Measurements from ENCODE around the gene TRIM3.

Gene TRIM3

DNA sequence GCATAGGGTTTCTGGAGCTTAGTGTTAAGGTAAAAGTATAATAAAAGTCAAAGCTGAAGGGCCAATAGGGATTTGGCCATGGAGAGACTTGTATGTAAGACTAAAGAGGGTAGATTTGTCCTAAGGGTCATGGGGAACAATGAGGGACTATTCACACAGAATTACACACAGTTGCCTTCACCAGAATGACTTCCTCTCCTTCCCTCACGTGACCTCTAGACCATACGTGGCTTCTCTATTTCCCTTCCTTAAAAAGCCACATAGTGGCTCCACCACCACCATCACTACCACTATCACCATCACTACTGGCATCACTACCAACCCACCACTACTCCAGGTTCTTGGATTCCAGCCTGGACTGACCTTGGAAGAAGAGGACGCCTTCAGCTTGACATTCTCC, 35.7 kb downstream of the TRIM3 start:
- no peak for DNase-seq (ENCODE audit: low spot score)

DNA sequence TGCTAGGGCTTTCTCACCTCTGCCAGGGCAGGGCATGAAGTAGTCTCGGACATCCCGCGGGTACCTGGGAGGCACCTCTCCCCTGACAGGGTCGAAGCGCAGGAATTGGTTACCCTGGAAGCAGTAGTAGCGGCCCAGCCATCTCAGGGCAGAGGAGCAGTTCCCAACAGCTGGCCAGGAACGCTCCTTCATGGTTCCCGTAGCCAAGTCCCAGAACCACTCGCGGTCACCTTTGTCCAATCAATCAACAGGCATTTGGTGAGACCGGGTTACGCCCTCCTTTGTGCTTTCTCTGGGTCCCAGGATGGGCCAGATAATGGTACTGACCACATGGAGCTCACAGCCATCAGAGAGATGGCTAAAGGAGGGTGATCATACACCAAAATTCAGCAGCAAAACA, 36.3 kb downstream of the TRIM3 start:
- DNase-seq (ENCODE audit: low spot score), result no peak

DNA sequence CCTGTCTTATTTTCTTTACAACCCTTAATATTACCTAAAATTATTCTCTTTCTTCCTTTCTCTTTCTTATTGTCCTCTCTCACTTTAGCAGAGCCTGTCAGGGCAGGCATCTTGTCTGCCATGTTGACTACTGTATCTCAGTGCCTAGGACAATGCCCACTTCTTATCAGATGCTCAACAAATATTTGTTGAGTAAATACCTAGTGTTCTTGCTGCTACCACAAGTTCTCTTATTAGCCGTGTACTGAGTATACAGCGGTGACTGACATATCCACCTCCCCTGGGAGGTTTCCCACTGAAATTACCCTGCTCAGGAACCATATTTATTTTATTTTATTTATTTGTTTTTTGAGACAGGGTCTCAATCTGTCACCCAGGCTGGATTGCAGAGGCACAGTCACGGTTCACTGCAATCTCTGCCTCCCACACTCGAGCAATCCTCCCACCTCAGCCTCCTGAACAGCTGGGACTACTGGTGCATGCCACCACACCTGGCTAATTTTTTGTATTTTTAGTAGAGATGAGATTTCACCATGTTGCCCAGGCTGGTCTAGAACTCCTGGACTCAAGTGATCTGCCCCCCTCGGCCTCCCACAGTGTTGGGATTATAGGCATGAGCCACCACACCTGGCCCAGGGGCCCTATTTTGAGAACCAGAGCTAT, 39.6 kb downstream of the TRIM3 start:
- DNase-seq (ENCODE audit: low spot score), result no peak

DNA sequence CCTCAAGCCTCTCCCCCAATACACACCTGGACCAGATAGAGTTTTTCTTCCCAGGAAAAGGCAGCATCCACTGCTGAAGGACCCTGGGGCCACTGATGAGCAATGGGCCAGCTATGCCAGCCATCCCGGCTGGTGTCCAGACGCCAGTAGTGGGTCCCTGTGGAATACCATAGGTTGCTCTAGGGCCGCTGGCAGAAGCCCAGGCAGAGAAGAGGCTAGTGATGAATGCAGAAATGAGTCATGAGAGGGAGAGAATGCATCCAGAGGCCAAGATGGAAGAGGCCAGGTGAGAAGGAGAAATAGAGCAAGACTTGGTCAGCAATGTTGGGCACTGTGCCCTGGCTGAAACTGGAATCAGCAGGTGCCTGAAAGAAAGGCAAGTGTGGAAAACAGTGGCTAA, 41.9 kb downstream of the TRIM3 start:
- peak; percentile 93 for DNase-seq (ENCODE audit: low spot score)

DNA sequence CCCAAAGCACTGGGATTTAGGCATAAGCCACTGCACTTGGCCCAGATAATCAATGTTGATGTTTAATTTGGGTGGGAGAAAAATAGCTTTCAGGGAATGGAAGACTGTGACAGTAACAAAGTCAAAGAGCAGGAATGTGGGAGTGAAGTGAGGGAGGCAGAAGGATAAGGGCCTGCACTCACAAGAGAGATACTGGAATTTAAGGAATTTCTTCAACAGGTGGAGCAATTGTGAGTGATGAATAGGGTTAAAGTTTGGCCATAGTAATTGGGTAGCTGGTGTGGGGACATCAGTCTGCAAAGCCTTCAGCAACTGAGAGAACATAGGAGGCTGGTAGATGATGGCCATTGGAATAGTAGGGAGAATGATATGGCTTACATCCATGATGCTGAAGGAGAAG, 46.2 kb downstream of the TRIM3 start:
- no peak for DNase-seq (ENCODE audit: low spot score)

DNA sequence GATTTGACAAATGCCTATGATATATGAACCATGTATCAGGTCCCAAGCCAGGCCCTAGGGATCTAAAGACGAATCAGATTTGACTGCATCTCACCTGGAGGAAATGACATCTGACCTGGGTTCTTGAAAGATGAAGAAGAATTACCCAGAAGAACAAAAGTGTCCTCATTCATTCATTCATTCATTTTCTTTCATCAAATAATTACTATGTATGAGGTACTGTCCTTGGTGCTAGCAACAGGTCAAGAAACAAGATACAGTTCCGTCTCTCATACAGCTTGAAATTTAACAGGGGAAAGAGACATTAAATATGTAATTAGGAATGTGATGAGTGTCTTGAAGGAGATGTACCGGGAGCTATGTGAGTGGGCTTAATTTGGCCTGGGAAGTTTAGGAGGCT, 53.1 kb downstream of the TRIM3 start:
- DNase-seq (ENCODE audit: low spot score), result no peak

DNA sequence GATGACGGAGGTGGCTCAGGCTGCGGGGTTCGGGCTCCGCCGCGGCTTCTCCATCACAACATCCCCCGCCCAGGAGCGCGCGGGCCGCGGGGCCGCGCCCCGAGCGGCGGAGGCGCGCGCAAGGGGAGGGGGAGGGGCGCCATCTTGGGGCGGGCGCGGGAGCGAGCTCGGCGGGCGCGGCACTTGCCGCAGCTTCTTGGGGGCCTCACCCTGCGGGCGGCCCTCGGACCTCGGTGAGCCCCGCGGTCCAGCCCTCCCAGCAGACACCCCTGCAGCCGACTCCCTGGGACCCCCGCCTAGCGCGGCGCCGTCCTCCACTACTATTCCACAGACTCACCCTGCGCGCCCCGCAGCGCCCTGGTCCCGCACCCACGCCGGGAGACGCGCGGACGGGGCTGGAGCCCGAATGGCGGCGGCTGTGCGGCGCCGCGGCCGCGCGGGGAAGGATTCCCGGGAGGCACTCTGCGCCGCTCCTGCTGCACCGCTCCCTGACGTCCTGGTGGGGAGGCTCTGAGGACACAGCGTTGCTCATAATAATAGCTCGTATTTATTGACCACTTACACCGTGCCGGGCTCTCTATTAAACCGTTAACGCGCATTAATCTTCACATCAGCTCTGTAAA, 54.6 kb downstream of the TRIM3 start, which contains the start of gene APBB1:
Gene APBB1, minus strand, starts transcription at position 86 of the 623 bp plus-strand sequence. CDS start 7,747 bp downstream, outside the sequence.
- DNase-seq (ENCODE audit: low spot score), result peak; percentile 82

DNA sequence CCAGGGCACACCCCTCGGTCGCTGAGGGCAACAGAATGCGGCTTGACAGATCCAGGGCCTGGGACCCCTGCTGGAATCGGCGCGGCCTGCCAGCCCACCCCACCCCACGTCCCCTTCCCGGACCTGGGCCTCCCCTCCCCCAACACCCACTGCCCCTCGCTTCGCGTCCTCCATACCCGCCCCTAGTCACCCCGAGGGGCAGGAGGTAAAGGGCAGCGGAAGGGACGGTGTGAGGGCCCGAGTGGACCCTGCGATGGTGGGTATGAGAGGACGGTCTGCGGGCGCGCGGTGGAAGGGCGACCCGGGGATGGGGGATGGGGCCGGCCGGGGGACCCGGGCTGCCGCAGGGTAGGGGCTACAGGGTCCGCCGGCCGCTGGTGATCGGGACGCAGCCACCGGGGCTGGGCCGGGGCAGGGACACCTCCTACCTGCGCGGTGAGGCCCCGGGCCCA, 55.2 kb downstream of the TRIM3 start:
- DNase-seq (ENCODE audit: low spot score), result no peak

DNA sequence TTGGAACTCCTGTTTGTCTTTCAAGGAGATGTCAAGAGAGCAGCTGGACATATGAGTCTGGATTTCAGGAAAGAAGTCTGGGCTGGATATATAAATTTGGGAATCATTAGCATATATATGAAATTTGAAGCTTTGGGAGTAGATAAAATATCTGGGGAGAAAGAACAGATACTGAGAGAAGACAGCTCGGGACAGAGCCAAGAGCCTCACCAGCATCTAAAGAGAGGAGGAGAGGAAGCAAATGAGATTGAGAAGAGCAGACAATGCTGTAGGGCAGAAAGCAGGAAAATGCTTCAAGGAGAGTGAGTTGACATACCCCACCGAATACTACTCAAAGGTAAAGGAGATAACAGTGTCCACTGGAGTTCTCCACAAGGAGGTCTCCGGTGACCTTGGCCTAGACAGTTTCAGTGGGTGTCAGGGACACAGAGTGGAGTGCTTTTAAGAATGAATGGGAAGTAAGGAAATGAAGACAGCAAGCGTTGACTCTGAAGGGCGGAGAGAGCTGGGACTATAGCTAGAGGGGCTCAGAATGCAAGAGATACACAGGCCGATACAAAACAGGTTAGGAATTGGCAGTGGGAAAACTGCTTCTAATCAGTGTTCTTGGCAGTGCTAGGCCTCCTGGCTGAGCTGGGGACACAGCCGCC, 55.7 kb downstream of the TRIM3 start:
- DNase-seq (ENCODE audit: low spot score), result no peak

DNA sequence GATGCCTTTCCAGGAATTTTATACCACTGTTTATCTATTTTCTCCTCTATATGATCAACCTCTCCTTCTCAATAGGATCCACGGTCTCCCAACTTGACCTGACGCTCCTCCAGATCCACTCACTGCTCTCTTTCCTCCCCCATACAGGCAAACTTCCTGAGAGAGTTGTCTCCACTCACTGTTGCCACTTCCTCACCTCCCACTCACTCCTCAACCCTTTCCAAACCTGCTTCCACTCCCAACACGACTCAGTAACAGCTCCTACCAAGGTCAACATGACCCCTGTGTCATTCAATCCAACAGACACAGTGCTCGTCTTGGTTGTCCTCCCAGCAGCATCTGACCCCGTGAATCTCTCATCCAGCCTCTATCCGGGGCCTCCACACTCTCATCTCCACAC, 57.9 kb downstream of the TRIM3 start:
- no peak for DNase-seq (ENCODE audit: low spot score)

DNA sequence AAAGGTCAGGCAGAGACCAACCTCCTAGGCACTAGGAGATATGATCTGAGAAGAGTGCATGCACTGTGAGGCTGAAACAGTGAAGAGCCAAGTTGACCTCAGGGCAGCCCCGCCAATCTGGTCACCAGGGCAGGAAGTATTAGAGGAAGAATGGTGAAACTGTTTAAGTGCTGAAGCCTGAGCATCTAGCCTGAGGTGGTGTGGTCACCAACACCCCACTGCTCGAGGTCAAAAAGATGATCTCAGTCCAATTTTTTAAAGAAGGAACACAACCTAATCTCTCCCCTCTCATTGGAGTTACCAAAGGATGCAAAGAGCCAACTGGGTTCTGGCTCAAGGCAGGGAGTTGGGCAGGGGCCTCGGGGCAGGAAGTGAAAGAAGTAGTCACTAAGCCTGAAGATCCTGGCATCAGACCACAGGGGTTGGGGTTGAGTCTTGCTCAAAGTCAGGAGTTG, 58.8 kb downstream of the TRIM3 start:
- DNase-seq (ENCODE audit: low spot score), result no peak

DNA sequence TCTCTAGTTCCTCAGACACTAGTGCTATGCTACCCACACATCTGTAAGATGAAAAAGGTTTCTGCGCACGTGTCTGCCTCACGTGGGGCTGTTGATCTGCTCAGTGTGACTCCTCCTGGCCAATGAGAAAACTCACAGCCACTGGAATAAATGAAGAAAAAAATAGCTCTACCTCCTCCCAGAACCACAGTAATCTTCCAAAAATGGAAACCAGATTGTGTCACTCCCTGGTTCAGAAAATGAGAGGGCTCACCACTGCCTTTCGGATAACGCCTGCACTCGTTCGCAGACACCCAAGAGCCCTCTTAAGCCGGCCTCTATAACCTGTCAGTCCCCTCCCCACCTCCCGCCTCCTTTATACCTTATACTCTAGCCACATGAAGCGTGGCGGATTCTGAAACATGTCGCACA, 59.9 kb downstream of the TRIM3 start:
- peak; percentile 72 for DNase-seq (ENCODE audit: low spot score)

DNA sequence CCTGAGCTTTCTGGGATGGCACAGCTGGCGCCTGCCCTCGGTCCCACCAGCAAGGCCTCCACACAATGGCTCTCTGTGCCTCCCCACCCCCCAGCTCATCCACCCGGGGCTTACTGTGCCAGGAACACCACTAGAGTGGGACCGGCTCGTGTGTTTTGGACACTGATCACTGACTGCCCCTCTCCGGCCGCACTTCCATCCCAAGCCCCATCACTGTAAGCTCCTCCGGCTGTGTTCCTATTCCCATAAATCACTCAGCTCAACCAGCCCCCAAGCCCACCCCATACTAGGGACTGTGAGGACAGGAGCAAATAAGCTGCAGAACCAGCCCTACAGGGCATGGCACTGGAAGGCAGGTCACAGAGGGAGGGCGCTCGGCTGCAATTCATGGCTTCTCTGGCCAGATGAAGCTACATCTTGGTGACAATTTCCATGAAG, 62.1 kb downstream of the TRIM3 start:
- no peak for DNase-seq (ENCODE audit: low spot score)

DNA sequence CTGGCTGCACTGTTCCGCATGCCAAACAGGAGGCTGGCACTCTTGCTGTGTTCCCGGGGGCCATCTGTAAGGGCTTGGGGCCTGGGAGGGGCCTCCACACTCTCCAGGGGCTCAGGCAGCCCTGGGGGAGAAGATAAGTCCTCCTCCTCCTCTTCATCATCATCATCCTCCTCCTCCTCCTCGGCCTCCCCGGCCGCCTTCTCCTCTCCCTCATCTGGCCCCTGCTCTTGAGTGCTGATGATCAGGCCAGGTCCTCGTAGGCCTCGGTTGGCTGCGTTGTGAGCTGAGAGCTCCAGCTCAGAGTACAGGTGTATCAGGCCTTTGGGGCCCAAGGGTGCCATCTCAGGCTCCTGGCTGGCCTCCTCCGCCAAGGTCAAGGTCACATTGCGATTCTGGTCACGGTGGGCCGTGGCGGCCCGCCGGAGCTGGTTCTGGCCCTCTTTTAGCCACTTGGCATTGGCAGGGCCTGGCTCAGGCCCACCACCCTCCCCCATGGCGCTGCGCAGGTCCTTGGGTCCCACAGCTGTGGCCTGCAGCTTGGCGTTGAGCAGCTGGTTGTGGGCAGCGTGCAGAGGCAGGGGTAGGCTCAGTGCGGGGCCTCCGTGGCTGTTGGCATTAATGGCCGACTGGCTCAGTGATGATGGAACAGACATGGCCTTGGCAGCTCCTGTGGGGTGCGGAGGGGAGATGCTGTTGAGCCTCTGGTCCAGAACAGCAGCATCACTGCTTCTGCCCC, 62.9 kb downstream of the TRIM3 start:
- DNase-seq (ENCODE audit: low spot score), result no peak

DNA sequence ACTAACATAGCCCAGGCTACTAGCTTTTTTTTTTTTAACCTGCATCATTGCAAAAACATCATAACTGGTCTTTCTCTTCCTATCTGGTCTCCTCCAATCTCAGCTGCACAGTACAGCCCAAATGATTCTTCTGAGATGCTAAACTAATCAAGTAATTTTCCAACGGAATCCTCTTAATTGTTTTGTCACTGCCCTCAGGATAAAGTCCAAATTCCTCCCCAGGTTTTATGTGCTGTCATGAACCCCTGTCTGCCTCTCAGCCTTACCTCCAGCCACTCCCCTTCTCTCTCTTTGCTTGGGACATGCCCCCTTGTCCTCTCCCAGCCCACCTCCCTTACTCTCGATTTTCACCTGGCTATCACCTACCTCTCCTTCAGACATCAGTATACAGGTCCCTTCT, 67.4 kb downstream of the TRIM3 start:
- DNase-seq (ENCODE audit: low spot score), result no peak

DNA sequence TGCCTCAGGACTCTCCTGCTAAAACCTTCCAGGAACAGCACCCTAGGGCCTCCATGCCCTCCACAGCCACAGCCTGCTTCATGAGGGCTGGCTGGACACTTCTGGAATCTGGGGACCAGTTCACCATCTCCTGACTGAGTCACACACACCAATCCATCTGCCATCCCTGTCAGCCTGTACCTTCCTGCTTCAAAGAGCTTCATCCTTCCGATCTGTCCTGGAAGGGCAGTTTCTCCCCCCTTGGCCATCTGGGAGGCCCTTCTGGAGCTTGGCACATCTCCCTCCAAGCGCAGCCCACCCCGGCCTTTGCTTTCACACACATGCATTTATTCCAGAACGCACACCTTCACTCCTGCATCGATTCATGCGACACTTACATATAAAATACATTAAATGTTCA, 67.9 kb downstream of the TRIM3 start:
- no peak for DNase-seq (ENCODE audit: low spot score)

DNA sequence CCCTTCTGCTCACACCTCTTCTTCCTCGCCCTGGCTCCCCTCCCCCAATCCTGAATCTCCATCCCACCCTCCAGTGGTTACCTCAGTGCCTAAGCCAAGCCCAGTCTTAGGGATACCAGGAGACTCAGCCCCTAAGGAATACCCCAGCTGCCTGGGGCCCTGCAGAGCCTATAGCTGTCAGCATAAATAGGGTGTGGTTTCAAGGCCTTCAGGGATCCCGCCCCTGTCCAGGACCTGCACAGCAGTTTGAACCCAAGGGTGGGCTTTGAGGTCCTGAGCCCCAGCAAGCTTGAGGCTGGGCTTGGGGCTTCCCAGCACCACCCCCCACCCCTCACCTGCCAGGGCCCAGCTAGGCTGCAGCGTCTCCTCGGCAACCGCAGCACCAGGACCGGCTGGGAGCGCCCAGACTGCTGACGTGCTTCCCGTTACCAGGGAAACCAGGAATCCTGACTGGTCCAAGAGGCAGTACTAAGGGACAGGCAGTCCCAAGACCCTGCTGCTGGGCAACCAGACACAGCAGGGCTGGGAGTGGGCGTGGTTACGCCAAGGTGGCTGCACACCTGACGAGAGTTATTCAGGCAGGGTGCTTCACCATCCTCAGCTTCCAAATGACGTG, 68.6 kb downstream of the TRIM3 start:
- no peak for DNase-seq (ENCODE audit: low spot score)

DNA sequence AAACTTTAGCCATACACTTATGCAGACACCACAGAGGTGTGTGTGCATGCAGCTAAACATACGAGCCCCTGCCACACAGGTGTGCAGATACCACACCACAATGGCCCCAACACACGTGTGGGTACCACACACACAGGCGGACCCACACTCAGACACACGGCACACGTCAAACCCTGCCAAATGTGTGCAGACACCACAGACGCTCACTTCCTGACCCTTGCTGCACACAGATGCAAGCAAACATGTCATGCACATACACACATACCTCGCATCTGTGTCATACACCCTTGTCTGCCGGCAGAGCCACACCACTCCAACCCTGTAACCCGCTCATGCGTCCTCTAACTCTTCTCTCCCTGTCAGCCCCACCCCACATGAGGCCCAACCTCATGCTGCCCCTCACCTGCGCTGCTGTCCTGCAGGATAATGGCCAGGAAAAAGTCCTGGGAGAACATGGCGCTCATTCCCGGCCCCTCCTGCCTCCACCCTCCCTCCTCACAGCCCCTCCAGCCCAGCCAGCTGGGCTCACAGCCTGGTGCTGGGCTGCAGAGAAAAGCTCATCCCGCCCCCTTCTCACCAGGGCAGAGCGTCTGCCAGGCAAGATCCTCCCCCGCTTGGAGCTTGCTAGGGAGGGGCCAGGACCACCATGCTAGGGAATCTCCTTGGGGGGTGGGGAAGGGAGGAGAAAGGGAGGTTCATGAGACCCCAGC, 69.2 kb downstream of the TRIM3 start:
- DNase-seq (ENCODE audit: low spot score), result peak; percentile 47

DNA sequence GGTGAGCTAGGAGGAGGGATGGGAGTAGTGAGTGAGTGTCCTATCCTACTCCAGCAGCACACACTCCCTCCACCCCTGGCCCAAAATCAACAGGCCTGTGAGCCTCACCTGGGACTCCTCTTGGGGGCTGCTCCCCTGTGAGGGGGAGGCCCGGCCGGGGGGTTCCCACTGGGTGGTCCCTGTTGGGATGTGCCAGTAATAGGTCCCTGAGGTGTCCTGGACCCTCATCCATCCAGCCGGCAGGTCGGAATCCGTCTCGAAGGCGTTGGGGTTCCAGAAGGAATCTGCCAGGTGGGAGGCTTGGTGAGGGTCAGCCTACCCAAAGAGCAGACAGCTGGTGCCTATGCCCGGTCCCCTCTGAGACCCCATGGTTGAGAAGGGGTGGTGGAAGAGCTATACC, 70.2 kb downstream of the TRIM3 start:
- DNase-seq (ENCODE audit: low spot score), result no peak

DNA sequence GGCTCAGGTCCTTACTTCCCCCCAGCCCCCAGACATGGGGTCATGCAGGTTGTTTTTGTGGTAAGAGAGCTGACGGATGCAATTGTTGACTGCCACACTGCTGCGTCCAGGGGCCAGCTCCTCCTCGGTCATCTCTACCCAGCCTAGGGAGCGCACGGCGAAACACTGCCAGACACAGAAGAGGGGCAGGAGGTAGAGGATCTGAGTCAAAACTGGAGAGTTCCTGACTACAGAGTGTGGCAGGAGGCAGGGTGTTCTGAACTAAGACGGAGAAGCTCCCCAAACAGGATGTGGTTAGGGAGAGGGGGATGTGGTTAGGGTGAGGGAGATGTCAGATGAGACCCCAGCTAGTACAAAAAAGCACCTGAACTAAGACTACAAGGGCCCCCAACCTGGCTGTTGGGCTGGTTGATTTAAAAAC, 71.2 kb downstream of the TRIM3 start:
- DNase-seq (ENCODE audit: low spot score), result no peak

DNA sequence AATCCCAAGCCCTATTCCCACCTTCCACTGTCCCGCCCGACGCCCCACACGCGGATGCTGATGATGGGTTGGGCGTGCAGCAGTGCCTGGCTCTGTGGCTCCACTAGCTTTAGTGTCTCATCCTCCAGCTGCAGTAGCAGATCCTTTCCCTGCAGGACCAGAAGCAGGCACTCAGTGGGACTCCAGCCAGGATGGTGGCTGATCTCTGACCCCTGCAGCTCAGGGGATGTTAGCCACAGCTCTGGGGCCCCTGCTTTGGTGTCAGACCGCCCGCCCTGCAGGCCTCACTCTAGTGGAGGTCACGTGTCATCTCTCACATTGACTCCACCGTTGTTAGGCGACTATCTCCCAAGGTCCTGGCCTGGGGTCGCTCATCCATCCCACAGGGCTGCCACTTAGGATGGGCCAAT, 71.7 kb downstream of the TRIM3 start:
- DNase-seq (ENCODE audit: low spot score), result no peak
